Neuronal stem cell (in vitro differentiated cells): ENCODE measurements around the gene MICALL2.
A peak's percentile ranks its signal among the peaks of the same experiment; 100 is the strongest.
"Not testable (repeated sequence)": the region's sequence is repeated elsewhere in the genome, so short reads cannot be mapped to it uniquely, and the experiment has no call there.

Source experiments
- DNase-seq: peaks from one replicate; pipeline ENCODE4 v3.0.0-alpha.2; 2013; ENCODE audit warnings: low spot score
- H2AFZ ChIP-seq: one replicate; pipeline ENCODE4 v1.6.1; 2013; ENCODE audit warnings: mild to moderate bottlenecking, low read length, inconsistent platforms
- H2AK5ac ChIP-seq: 2 replicates; pipeline ENCODE4 v1.6.1; 2013; ENCODE audit warnings: low read depth, mild to moderate bottlenecking, inconsistent platforms, low read length, moderate library complexity, mixed read lengths
- H2BK120ac ChIP-seq: 2 replicates; pipeline ENCODE4 v1.6.1; 2013; ENCODE audit warnings: low read depth, mild to moderate bottlenecking, inconsistent platforms, low read length, moderate library complexity, mixed read lengths
- H2BK12ac ChIP-seq: one replicate; pipeline ENCODE4 v1.6.1; 2013; ENCODE audit warnings: low read length, inconsistent platforms
- H2BK15ac ChIP-seq: 2 replicates; pipeline ENCODE4 v1.6.1; 2013; ENCODE audit warnings: mild to moderate bottlenecking, low read length, inconsistent platforms, mixed read lengths
- H2BK5ac ChIP-seq: one replicate; pipeline ENCODE4 v1.6.1; 2013; ENCODE audit warnings: inconsistent platforms, mild to moderate bottlenecking, low read length, moderate library complexity
- H3K14ac ChIP-seq: one replicate; pipeline ENCODE4 v1.6.1; 2013; ENCODE audit warnings: low read length, inconsistent platforms
- H3K18ac ChIP-seq: 2 replicates; pipeline ENCODE4 v1.6.1; 2013; ENCODE audit warnings: low read length, inconsistent platforms
- H3K23ac ChIP-seq: 2 replicates; pipeline ENCODE4 v1.6.1; 2013; ENCODE audit warnings: low read depth, mild to moderate bottlenecking, mixed read lengths, low read length, inconsistent platforms; ENCODE audit not compliant: poor library complexity
- H3K27ac ChIP-seq: replicated peaks from 3 replicates; pipeline ENCODE4 v1.5.1; 2013; ENCODE audit warnings: low read length, inconsistent platforms
- H3K27me3 ChIP-seq, 3 experiments: 2 replicates each; pipeline ENCODE4 v1.6.1; 2013; ENCODE audit warnings: low read length in 3 of 3, mild to moderate bottlenecking in 2 of 3, inconsistent platforms in 1 of 3, low read depth in 1 of 3, mixed read lengths in 1 of 3, moderate library complexity in 1 of 3; ENCODE audit not compliant: control insufficient read depth in 3 of 3, insufficient read depth in 3 of 3
- H3K36me3 ChIP-seq, 2 donors: replicated peaks in 1 of 2; 2 replicates each; pipeline ENCODE4 v1.6.1; 2013; ENCODE audit warnings: low read length in 2 of 2; ENCODE audit not compliant: control insufficient read depth in 2 of 2, insufficient read depth in 2 of 2
- H3K4ac ChIP-seq: 2 replicates; pipeline ENCODE4 v1.6.1; 2013; ENCODE audit warnings: inconsistent platforms, mild to moderate bottlenecking, low read length, moderate library complexity
- H3K4me1 ChIP-seq, 2 donors: 1 replicate in 1 of 2; 2 replicates in 1 of 2; pipeline ENCODE4 v1.6.1; 2013; ENCODE audit warnings: low read length in 2 of 2, low read depth in 1 of 2; ENCODE audit not compliant: control insufficient read depth in 2 of 2, insufficient read depth in 1 of 2
- H3K4me2 ChIP-seq: one replicate; pipeline ENCODE4 v1.6.1; 2013; ENCODE audit warnings: mild to moderate bottlenecking, low read length, inconsistent platforms; ENCODE audit not compliant: insufficient read depth, poor library complexity, severe bottlenecking
- H3K4me3 ChIP-seq, 2 donors: 2 replicates each; pipeline ENCODE4 v1.5.1; 2013; ENCODE audit warnings: low read length in 2 of 2, mild to moderate bottlenecking in 2 of 2, inconsistent platforms in 1 of 2, moderate library complexity in 1 of 2
- H3K79me1 ChIP-seq: one replicate; pipeline ENCODE4 v1.6.1; 2013; ENCODE audit warnings: low read depth, mild to moderate bottlenecking, inconsistent platforms, low read length, moderate library complexity
- H3K9ac ChIP-seq: one replicate; pipeline ENCODE4 v1.6.1; 2013; ENCODE audit warnings: mild to moderate bottlenecking, low read depth, low read length, inconsistent platforms; ENCODE audit not compliant: poor library complexity
- H3K9me3 ChIP-seq, 2 donors: replicated peaks in 1 of 2; 2 replicates each; pipeline versions ENCODE3 to v1.6.1; 2013; ENCODE audit warnings: low read length in 2 of 2, mild to moderate bottlenecking in 2 of 2, inconsistent platforms in 1 of 2, low read depth in 1 of 2, mixed read lengths in 1 of 2, moderate library complexity in 1 of 2; ENCODE audit not compliant: control insufficient read depth in 2 of 2, insufficient read depth in 1 of 2
- H4K8ac ChIP-seq: one replicate; pipeline ENCODE4 v1.6.1; 2013; ENCODE audit warnings: low read depth, mild to moderate bottlenecking, inconsistent platforms, low read length, moderate library complexity
- H4K91ac ChIP-seq: one replicate; pipeline ENCODE4 v1.6.1; 2013; ENCODE audit warnings: low read length, low read depth, mild to moderate bottlenecking, inconsistent platforms; ENCODE audit not compliant: poor library complexity
- WGBS, 2 donors: extraction: QIAGEN DNeasy Blood & Tissue Kit; methylation state at CpG; one replicate each; pipeline ENCODE4 v1.1.7; 2013; ENCODE audit warnings: missing lambda C conversion rate in 2 of 2, mixed read lengths in 1 of 2; ENCODE audit not compliant: insufficient read length in 2 of 2, insufficient replicate concordance in 1 of 2; ENCODE audit errors: extremely low coverage in 2 of 2; 5-methylcytosine and 5-hydroxymethylcytosine counted together

MICALL2 gene

DNA sequence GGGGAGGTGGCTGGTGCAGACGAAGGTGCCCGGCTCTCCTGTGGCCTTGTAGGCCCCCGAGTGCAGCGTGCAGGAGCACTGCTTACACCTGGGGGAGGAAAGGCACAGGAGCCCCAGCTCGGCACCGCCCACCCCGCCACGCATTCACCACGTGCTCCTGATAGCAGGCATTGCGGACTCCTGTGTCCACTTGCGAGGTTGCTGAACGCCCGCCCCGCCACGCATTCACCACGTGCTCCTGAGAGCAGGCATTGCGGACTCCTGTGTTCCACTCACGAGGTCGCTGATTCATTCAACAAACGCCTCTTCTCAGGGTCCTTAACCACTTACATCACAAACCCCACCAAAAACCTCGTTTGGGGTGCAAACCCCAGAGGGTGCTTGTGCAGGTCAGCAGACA, 13.9 kb downstream of the MICALL2 start:
- peak overlapping the region; percentile 31 for H3K14ac ChIP-seq
- H3K27me3 ChIP-seq = no peaks in the 10 kb centered on the region
- no peak overlapping the region for H3K4me3 ChIP-seq
- H3K9ac ChIP-seq = no peak overlapping the region
- no peak overlapping the region for H4K91ac ChIP-seq
- H3K4me1 ChIP-seq = no peaks in the 10 kb centered on the region
- H3K18ac ChIP-seq = peak overlapping the region; percentile 76
- no peak overlapping the region for H3K23ac ChIP-seq
- no peak for DNase-seq
- H3K4me2 ChIP-seq = no peak overlapping the region
- no peak overlapping the region for H2AFZ ChIP-seq
- H3K36me3 ChIP-seq = no peaks in the 10 kb centered on the region
- no CpG with 5 or more reads among the region's 21 CpGs for WGBS, 2 donors
- no peak overlapping the region for H2BK12ac ChIP-seq
- no peak overlapping the region for H3K27ac ChIP-seq
- H2BK5ac ChIP-seq = peak overlapping the region; percentile 75
- H4K8ac ChIP-seq = no peak overlapping the region
- H2BK15ac ChIP-seq = peak overlapping the region; percentile 69
- no peaks in the 10 kb centered on the region for H3K9me3 ChIP-seq
- H3K79me1 ChIP-seq = no peaks in the 10 kb centered on the region
- peak overlapping the region; percentile 91 for H2AK5ac ChIP-seq
- H3K4ac ChIP-seq = peak overlapping the region; percentile 2
- H2BK120ac ChIP-seq = no peak overlapping the region

DNA sequence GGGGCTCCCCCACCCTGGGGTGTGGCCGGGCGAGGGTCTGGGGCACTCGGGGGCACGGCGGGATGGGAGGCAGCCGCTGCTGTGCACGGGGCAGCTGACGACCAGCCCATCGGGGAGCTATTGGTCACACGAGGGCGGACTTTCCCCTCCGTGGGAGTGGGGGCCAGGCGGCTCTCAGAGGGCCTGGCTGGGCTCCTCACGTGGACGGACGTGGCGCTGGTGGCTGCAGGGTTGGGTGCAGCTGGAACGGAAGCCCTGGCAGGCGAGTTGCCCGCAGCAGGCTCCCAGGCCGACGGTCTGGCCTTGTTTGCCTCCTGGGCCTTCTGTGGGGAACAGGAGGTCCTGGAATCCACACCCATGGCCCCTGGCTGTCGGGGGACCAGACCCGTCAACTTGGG, 14.3 kb downstream of the MICALL2 start:
- no peak overlapping the region for H3K4me3 ChIP-seq
- H2BK5ac ChIP-seq = peak overlapping the region; percentile 75
- H4K91ac ChIP-seq = no peak overlapping the region
- no peak overlapping the region for H4K8ac ChIP-seq
- H3K4me2 ChIP-seq = no peak overlapping the region
- no peak overlapping the region for H2BK12ac ChIP-seq
- no peak overlapping the region for H3K23ac ChIP-seq
- H3K4me1 ChIP-seq = no peaks in the 10 kb centered on the region
- no peak overlapping the region for H3K9ac ChIP-seq
- no peaks in the 10 kb centered on the region for H3K27me3 ChIP-seq
- H3K18ac ChIP-seq = peak overlapping the region; percentile 48
- no peaks in the 10 kb centered on the region for H3K79me1 ChIP-seq
- no CpG with 5 or more reads among the region's 24 CpGs for WGBS, 2 donors
- no peak overlapping the region for H3K14ac ChIP-seq
- no peaks in the 10 kb centered on the region for H3K36me3 ChIP-seq
- H3K9me3 ChIP-seq = no peaks in the 10 kb centered on the region
- no peak overlapping the region for H3K27ac ChIP-seq
- no peak for DNase-seq
- H2AFZ ChIP-seq = no peak overlapping the region
- peak overlapping the region; percentile 69 for H2BK15ac ChIP-seq
- no peak overlapping the region for H2BK120ac ChIP-seq
- no peak overlapping the region for H3K4ac ChIP-seq
- H2AK5ac ChIP-seq = peak overlapping the region; percentile 91

DNA sequence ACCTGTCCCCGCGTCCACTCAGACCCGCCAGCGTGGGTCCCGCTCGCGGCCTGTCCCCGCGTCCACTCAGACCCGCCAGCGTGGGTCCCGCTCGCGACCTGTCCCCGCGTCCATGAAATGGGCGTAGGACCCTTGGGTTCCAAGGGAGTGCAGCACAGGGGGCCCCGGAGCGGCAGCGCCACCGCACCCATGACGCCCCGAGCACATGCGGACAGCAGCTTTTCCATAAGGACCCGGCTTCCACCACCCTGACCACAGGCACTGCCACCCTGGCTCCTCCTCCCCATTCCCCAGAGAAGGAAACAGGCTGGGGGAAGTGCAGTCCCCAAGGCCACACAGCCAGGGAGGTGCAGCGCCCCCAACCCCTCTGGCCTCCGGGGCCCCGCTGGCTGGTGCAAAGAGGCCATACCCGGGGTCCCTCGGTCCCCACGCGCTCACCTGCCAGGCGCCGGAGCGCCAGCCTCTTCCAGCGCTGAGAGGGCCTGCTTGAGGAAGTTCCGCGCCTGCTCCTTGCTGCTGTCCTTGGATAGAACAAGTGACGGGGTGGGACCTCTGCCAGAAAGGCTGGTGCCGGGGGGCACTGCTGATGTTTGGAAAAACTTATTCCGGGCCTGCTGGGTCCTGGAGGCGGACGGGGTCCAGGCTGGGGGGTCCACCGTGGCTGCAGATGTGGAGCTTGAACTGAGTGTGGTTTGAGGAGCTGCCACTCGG, 14.9 kb downstream of the MICALL2 start:
- H3K4ac ChIP-seq = no peak overlapping the region
- no peak overlapping the region for H3K14ac ChIP-seq
- no CpG with 5 or more reads among the region's 45 CpGs for WGBS, 2 donors
- H2AK5ac ChIP-seq = peak overlapping the region; percentile 91
- H2AFZ ChIP-seq = no peak overlapping the region
- no peak overlapping the region for H3K4me3 ChIP-seq
- H3K23ac ChIP-seq = no peak overlapping the region
- no peak overlapping the region for H2BK120ac ChIP-seq
- no peak overlapping the region for H3K4me2 ChIP-seq
- H3K27me3 ChIP-seq = no peaks in the 10 kb centered on the region
- no peak overlapping the region for H2BK15ac ChIP-seq
- H4K8ac ChIP-seq = no peak overlapping the region
- peaks cover 0 to under 1% of the 10 kb centered on the region in 2 donors for H3K4me1 ChIP-seq
- H3K9me3 ChIP-seq = peaks cover 0 to 2% of the 10 kb centered on the region in 2 donors
- H2BK5ac ChIP-seq = peak overlapping the region; percentile 75
- H4K91ac ChIP-seq = no peak overlapping the region
- no peak overlapping the region for H3K27ac ChIP-seq
- peak overlapping the region; percentile 28 for H3K18ac ChIP-seq
- no peaks in the 10 kb centered on the region for H3K79me1 ChIP-seq
- DNase-seq = no peak
- H3K9ac ChIP-seq = no peak overlapping the region
- no peak overlapping the region for H2BK12ac ChIP-seq
- peaks cover 0 to 1% of the 10 kb centered on the region in 2 donors for H3K36me3 ChIP-seq

DNA sequence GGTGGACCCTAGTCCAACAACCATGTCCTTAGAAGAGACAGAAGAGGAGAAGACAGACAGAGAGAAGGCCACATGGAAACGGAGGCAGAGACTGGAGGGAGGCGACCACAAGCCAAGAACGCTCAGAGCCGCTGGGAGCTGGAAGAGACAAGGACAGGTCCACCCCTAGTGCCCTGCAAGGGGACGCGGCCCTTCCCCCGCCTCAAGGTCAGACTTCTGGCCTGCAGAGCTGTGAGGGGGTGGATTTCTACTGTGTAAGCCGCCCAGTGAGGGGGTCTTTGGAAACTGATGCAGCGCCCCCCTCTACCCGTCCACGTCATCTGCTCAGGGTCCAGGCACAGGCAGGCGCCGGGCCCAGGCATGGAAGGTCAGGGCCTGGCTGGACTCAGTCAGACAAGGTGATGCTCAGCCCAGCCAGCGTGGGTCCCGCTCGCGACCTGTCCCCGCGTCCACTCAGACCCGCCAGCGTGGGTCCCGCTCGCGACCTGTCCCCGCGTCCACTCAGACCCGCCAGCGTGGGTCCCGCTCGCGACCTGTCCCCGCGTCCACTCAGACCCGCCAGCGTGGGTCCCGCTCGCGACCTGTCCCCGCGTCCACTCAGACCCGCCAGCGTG, 15.6 kb downstream of the MICALL2 start:
- no CpG with 5 or more reads among the region's 42 CpGs for WGBS, 2 donors
- H3K4me1 ChIP-seq = not testable (repeated sequence)

More for the DNA sequence above, 15.6 kb downstream of the MICALL2 start:
- H3K23ac ChIP-seq, H3K36me3 ChIP-seq, H3K4me3 ChIP-seq, H3K9me3 ChIP-seq, H4K8ac ChIP-seq, H3K79me1 ChIP-seq, DNase-seq, H2BK5ac ChIP-seq, H3K14ac ChIP-seq, H3K9ac ChIP-seq, H2BK15ac ChIP-seq, H3K4ac ChIP-seq, H2AFZ ChIP-seq, H4K91ac ChIP-seq, H3K27ac ChIP-seq, H3K4me2 ChIP-seq, H2BK120ac ChIP-seq, H2AK5ac ChIP-seq, H3K27me3 ChIP-seq, H2BK12ac ChIP-seq: not testable (repeated sequence)
- H3K18ac ChIP-seq = peak overlapping the region; percentile 3
